ENCODE results near the gene ZNF749. TPM values are rescaled to one million over a fixed set of nuclear protein-coding genes. Genes with fewer than 3 reads are reported as not detected.

ZNF749 gene
- total RNA-seq, 1 experiment from 2014 or later = 15.9 TPM

DNA sequence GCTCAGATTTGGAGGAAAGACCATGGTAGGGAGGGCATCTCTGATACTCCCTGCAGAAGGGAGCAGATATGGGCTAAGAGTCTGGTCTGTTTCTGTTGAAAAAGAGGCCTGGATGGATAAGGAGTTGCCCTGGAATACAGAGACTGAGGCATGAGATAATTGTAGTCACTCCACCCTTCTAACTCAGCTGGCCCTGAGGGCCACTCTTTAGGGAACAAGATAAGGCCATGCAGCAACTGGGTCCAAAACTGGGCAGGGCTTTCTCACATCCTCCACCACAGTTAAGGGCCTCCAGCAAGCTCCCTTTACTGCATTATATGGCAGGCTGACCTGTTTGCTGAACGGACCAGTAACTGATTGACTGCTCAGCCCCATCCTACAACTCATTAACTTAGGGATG is 1.3 kb downstream of the ZNF749 start:
- TF ChIP-seq CTCF (IDR thresholded peaks at IDR 0.05; ENCODE audit: insufficient read depth in 1 of 2, low read depth in 1 of 2, low read length in 1 of 2, severe bottlenecking in 1 of 2, unreplicated experiment in 1 of 2) = no peak
- intact Hi-C loops (cut with micrococcal nuclease; ENCODE audit: unreplicated experiment) = loop anchor here (5.0 kb wide), 1 partner anchor 154 kb away; the partner anchor contains the start of gene ZNF460
- Mint-ChIP-seq H3K27me3 (ENCODE audit: insufficient read depth, unreplicated experiment) (no peaks in the 10 kb centered on the region), H3K9me3 (ENCODE audit: unreplicated experiment) (no peaks in the 10 kb centered on the region), H3K36me3 (ENCODE audit: insufficient read depth, unreplicated experiment) (peaks cover 28% of the 10 kb centered on the region), H3K27ac (ENCODE audit: unreplicated experiment) (peak overlapping the region; percentile 91), H3K4me3 (ENCODE audit: unreplicated experiment) (peak overlapping the region; percentile 92), H3K4me1 (ENCODE audit: low read depth, unreplicated experiment) (peaks cover 19% of the 10 kb centered on the region)
- 0 out of 2 replicates have a peak, but pooled peaks cover 1% of the 10 kb centered on the region for H3K36me3 ChIP-seq (ENCODE audit: control insufficient read depth, insufficient read depth, low read length)
- H3K9me3 ChIP-seq = no peaks in the 10 kb centered on the region
- TSS peak; percentile 44 for BruUV-seq (replicated peaks)
- H3K4me1 ChIP-seq = peaks cover 9% of the 10 kb centered on the region; the same call in 1 of the 2 replicates
- DNase-seq = no peak
- no peaks in the 10 kb centered on the region for H3K27me3 ChIP-seq (replicated peaks; ENCODE audit: control insufficient read depth, insufficient read depth, low read length)
- H3K4me3 ChIP-seq (ENCODE audit: low read depth, low read length) = peak overlapping the region; percentile 71
- ChIA-PET CTCF (no interaction called here), POLR2A (no interaction called here)

DNA sequence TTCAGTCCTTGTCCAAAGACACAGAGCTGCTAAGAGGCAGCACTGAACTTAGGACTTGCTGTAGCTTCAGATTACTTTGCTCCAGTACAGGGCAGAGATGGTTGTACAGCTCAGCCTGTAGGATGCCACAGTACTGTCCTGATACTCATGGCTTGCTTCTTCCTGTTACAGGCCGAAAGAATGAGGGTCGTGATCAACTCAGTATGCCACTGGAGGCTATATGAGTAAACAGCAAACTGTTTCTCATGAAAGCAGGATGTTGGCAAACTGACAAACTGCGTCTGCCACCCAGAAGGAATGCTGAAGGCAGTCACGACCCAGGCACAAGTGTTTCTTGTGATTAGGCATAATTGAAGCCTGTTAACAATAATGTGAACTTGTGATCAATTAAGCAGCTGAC is 2.8 kb downstream of the ZNF749 start:
- Mint-ChIP-seq H3K27ac (ENCODE audit: unreplicated experiment) (no peak overlapping the region), H3K27me3 (ENCODE audit: insufficient read depth, unreplicated experiment) (no peaks in the 10 kb centered on the region), H3K9me3 (ENCODE audit: unreplicated experiment) (peaks cover 7% of the 10 kb centered on the region), H3K36me3 (ENCODE audit: insufficient read depth, unreplicated experiment) (peaks cover 31% of the 10 kb centered on the region), H3K4me3 (ENCODE audit: unreplicated experiment) (no peak overlapping the region), H3K4me1 (ENCODE audit: low read depth, unreplicated experiment) (peaks cover 19% of the 10 kb centered on the region)
- BruUV-seq (replicated peaks) = no TSS peak
- Histone ChIP-seq H3K9me3 (no peaks in the 10 kb centered on the region; the same call in 1 of the 2 replicates), H3K27me3 (replicated peaks; ENCODE audit: control insufficient read depth, insufficient read depth, low read length) (no peaks in the 10 kb centered on the region), H3K36me3 (ENCODE audit: control insufficient read depth, insufficient read depth, low read length) (peaks cover 4% of the 10 kb centered on the region; the same call in 1 of the 2 replicates), H3K4me1 (peaks cover 9% of the 10 kb centered on the region; the same call in 1 of the 2 replicates), H3K4me3 (ENCODE audit: low read depth, low read length) (no peak overlapping the region)
- TF ChIP-seq CTCF (IDR thresholded peaks at IDR 0.05; ENCODE audit: insufficient read depth in 1 of 2, low read depth in 1 of 2, low read length in 1 of 2, severe bottlenecking in 1 of 2, unreplicated experiment in 1 of 2) = no peak
- CTCF ChIA-PET = no interaction called here
- POLR2A ChIA-PET = no interaction called here
- intact Hi-C loops (cut with micrococcal nuclease; ENCODE audit: unreplicated experiment) = loop anchor here (5.0 kb wide), 1 partner anchor 156 kb away; the partner anchor contains the start of gene ZNF460
- no peak for DNase-seq

GRCh38 chr19:57438925-57439324 is 3.8 kb downstream of the ZNF749 start:
- CTCF ChIA-PET = no interaction called here
- BruUV-seq (replicated peaks) = no TSS peak
- H3K27ac Mint-ChIP-seq (ENCODE audit: unreplicated experiment) = no peak overlapping the region
- peaks cover 19% of the 10 kb centered on the region for H3K4me1 Mint-ChIP-seq (ENCODE audit: low read depth, unreplicated experiment)
- POLR2A ChIA-PET = no interaction called here
- Histone ChIP-seq H3K4me3 (ENCODE audit: low read depth, low read length) (no peak overlapping the region), H3K9me3 (no peaks in the 10 kb centered on the region; the same call in 1 of the 2 replicates), H3K27me3 (replicated peaks; ENCODE audit: control insufficient read depth, insufficient read depth, low read length) (no peaks in the 10 kb centered on the region), H3K36me3 (ENCODE audit: control insufficient read depth, insufficient read depth, low read length) (peaks cover 9% of the 10 kb centered on the region), H3K4me1 (peaks cover 9% of the 10 kb centered on the region; the same call in 1 of the 2 replicates)
- intact Hi-C loops (cut with micrococcal nuclease; ENCODE audit: unreplicated experiment) = loop anchor here (5.0 kb wide), 1 partner anchor 157 kb away; the partner anchor contains the start of gene ZNF460
- no peak for TF ChIP-seq CTCF (IDR thresholded peaks at IDR 0.05; ENCODE audit: insufficient read depth in 1 of 2, low read depth in 1 of 2, low read length in 1 of 2, severe bottlenecking in 1 of 2, unreplicated experiment in 1 of 2)
- H3K36me3 Mint-ChIP-seq (ENCODE audit: insufficient read depth, unreplicated experiment) = peaks cover 40% of the 10 kb centered on the region
- peaks cover 10% of the 10 kb centered on the region for H3K9me3 Mint-ChIP-seq (ENCODE audit: unreplicated experiment)
- no peak overlapping the region for H3K4me3 Mint-ChIP-seq (ENCODE audit: unreplicated experiment)
- no peaks in the 10 kb centered on the region for H3K27me3 Mint-ChIP-seq (ENCODE audit: insufficient read depth, unreplicated experiment)
- DNase-seq = no peak
